GM12874 (cell line): Measurements from ENCODE around the gene ZKSCAN4.

ENCODE experiments used
- TF ChIP-seq, protein P1 (sequence below): IDR thresholded peaks from 2 replicates; pipeline ENCODE4 v1.5.1; 2011; ENCODE audit warnings: low read depth, mild to moderate bottlenecking, control low read depth, low read length, moderate library complexity; ENCODE audit not compliant: insufficient read depth

ZKSCAN4 gene

DNA sequence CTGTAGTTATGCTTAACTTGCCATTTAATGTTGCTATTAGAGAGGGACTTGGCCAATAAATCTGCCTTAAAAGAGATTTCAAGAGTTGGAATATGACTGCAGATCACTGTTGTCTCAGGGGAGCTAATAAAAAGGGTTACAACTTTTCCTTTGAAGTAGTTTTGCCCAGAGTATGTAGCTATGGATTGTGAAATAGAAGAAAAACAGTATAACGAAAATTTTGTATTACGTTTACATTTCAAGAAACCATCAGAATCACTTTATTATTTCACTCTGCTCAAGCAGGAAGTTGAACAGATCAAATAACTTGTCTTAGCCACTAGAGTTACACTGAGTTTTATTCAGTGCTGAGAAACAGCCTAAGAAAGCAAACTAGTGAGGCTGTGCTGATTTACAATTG, 11.9 kb upstream of the ZKSCAN4 start:
- TF ChIP-seq, protein P1, sequence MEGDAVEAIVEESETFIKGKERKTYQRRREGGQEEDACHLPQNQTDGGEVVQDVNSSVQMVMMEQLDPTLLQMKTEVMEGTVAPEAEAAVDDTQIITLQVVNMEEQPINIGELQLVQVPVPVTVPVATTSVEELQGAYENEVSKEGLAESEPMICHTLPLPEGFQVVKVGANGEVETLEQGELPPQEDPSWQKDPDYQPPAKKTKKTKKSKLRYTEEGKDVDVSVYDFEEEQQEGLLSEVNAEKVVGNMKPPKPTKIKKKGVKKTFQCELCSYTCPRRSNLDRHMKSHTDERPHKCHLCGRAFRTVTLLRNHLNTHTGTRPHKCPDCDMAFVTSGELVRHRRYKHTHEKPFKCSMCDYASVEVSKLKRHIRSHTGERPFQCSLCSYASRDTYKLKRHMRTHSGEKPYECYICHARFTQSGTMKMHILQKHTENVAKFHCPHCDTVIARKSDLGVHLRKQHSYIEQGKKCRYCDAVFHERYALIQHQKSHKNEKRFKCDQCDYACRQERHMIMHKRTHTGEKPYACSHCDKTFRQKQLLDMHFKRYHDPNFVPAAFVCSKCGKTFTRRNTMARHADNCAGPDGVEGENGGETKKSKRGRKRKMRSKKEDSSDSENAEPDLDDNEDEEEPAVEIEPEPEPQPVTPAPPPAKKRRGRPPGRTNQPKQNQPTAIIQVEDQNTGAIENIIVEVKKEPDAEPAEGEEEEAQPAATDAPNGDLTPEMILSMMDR: no peak

DNA sequence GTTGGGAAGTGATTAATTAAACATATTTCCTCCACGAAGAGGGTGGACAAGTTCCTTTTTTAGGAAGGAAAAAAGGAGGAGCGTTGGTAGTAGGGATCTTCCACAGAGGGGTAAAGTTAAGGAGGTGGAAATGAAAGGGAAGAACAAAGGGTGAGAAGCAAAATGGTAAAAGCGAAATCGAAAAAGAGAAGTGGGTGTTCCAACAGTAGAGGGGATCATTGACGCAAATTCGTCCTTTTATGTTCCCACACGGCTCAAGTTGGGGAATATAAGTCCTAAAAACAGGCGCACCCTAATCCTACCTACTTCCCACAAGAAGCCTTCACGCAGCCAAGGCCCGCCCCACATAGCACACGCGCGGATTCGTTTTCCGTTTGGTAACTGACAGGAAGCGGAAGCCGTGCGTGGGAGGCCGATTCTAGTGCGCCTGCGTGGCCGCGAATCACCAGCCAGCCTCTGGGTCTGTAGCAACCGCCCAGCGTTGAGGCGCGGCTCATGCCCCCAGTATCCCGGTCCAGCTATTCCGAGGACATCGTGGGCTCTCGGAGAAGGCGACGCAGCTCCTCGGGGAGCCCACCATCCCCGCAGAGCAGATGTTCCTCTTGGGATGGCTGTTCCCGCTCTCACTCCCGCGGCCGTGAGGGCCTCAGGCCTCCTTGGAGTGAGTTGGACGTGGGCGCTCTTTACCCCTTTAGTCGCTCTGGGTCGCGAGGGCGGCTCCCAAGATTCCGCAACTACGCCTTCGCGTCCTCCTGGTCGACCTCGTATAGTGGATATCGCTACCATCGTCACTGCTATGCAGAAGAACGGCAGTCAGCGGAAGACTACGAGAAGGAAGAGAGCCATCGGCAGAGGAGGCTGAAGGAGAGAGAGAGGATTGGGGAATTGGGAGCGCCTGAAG, 7.1 kb upstream of the ZKSCAN4 start, which contains the start of gene NKAPL:
Gene NKAPL, plus strand, starts transcription at position 421 of the 901 bp plus-strand sequence. Its CDS starts 75 bp downstream, at position 496.
- TF ChIP-seq, protein P1: no peak

DNA sequence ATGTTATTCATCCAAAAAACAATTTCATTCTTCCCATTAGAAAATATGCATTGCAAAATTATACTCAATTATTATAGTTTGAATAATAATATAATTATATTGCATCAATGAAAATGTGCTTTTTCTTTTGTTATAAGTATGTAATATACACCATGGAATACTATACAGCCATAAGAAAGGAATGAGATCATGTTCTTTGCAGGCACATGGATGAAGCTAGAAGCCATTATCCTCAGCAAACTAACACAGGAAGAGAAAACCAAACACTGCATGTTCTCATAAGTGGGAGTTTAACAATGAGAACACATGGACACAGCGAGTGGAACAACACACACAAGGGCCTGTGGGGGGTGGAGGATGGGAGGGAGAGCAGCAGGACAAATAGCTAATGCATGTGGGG, 5.0 kb upstream of the ZKSCAN4 start:
- TF ChIP-seq, protein P1: no peak

DNA sequence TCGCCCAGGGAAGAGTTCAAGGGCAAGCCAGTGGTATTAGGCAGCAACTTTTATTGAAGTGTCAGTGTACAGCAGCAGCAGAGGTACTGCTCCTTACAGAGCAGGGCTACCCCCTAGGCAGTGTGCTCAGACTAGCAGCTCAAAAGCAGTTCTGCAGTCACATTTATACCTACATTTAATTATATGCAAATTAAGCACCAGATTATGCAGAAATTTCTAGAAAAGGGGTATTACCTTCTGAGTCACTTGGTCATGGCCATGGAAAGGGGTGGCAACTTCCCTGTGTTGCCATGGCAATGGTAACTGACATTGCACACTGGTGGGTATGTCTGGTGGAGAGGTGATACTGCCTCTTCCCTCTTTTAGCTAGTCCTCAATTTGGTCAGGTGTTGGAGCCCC, 2.1 kb upstream of the ZKSCAN4 start:
- TF ChIP-seq, protein P1: no peak

DNA sequence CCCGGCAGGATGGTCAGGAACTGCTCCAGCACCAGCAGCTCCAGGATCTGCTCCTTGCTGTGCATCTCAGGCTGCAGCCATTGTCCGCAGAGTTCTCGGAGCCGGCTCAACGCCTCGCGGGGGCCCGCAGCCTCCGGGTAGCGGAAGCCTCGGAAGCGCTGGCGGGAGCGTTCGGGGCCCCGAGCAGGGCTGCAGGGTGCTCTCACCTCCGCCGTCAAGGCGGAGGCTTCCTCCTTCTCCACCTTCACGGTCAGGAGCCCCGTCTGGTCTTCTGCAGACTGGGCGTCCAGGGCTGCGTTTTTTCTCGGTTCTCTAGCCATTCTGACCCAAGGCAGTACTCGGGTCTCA, 434 bp downstream of the ZKSCAN4 start:
- TF ChIP-seq, protein P1: no peak

DNA sequence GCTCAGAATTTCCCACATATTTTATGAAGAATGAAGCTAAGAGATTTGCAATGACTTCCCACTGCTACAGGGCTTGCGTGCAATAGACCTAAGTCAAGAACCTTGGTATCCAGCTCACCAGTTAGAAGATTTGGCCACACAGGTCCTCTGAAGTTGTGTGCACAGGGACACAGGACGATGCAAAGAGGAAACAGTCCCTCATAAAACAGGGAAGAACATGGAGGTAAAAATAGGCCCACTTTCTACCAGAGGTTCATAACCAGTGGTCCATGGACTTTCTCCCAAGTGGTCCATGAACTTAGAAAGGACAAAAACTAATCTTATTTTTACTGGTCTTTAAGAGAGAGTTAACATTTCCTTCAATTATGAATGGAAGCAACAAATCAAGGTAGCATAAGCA, 1.3 kb downstream of the ZKSCAN4 start:
- TF ChIP-seq, protein P1: no peak

DNA sequence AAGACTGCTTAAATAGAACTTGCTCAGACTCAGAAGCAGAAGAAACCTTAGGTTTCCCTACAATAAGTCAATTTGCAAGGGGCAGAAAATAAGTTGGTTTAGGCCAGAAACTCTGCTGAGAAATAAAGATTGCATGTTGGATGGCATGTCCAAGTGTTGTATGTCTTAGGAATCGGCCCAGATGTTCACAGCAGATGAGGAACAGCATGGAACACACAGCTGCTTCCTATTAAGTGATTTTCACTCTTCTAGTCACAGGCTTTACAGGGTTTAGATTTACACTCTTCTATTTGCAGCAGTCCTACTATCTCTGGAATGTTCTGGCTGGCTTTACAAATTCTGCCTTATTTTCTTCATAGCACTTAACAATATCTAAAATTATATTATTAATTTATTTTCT, 3.2 kb downstream of the ZKSCAN4 start:
- TF ChIP-seq, protein P1: no peak
